ENCODE measurements around the gene MACROD2. TPM values are rescaled to one million over a fixed set of nuclear protein-coding genes. Genes with fewer than 3 reads are reported as not detected.
"Not testable (repeated sequence)": the region's sequence is repeated elsewhere in the genome, so short reads cannot be mapped to it uniquely, and the experiment has no call there.

Gene MACROD2
- total RNA-seq, 1 experiment from 2014 or later = 0.86 TPM

DNA sequence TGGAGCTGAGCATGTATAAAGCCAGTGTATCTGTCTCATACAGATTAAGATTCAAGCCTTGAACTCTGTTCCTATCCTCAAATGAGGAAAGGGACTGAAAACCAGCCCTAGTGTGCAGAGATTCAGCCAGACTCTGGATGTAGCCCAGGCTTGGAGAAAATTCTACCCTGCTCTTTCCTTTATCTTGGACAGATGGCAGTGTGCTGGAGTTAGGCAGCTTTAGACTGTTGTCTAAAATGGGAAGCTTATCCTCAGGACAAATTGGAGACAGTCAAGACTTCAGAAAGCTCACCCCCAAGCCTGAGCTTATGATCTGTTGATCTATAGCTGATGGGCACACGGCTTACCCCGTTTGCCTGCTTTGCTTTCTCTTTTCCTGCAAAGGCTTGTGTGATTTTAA is 1520.4 kb downstream of the MACROD2 start:
- DNase-seq (ENCODE audit: low read depth) = no peak

DNA sequence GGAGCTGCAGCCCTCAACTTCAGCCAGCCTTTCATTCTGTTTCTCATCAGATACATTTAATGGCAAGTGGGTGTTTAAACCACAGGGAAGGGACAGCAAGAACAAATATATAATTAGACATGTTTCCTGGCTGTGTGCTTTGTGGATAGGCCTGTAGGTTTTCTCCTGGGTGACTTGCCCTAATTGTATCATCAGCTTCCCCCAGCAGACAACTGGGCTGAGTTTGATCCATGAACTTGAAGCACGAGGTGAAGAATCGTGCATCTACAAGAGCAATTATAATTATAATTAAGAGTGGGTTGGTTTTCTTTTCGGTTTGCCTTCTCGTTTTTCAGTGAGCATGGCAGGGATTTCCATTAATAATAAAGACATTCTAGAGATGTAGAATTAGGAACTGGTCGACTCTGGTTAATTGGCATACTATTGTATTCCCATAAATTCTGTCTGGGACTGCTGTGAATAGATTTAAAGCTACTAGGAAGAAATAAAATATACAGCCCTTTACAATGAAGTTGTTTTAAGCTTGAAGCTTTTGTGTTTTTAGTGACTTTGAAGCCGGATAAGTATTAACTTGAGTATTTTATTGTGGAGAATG is 1525.7 kb downstream of the MACROD2 start:
- no peak for DNase-seq (ENCODE audit: low read depth)

DNA sequence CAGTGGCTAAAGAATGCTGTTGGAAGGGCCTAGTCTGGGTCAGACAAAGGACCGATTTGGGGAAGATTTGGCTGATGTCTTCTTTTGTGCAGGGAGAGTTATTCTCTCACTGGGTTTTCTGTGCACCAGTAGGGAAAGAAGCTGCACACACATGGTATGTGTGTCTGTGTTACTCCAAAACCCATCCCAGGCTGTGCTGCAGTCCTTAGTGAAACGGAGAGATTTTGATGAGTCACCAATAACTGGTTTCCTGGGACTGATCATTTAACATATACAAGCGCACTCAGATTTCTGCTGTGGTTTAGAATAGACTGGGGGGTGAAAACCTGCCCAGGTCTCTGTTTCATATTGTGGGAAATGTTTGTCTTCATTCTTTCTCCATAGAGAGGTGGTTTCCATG is 1528.1 kb downstream of the MACROD2 start:
- no peak for DNase-seq (ENCODE audit: low read depth)

DNA sequence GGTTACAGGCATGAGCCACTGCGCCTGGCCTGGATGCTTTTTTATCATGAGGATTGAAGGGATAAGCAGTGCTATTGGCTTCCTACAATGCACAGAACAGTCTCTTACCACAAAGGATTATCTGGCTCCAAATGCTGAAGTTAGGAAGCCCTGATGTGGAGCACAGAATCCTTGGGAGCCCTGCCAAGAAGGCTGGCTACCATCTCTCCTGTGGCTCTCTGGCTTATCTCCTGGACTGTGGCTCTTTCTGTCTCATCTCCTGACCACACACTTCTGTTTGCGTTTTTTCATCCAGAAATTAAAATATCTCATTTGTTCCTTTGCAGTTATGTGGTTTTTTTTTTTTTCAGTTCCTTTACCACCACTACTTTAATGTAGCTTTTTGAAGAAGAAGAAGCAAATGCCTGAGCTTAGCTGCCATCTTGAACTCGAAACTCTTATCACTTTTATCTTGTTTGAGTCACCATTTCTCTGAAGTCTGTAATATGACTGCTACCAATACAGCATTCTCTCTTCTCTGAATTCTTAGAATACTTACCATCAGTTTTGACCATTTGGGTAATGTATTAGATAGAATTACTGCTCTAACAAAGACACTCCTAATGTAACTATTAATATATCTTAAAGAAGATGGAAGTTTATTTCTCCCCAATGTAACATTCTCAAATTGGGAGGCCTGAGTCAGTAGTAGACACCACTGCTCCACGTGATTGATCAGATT is 1533.2 kb downstream of the MACROD2 start:
- DNase-seq (ENCODE audit: low read depth) = no peak

DNA sequence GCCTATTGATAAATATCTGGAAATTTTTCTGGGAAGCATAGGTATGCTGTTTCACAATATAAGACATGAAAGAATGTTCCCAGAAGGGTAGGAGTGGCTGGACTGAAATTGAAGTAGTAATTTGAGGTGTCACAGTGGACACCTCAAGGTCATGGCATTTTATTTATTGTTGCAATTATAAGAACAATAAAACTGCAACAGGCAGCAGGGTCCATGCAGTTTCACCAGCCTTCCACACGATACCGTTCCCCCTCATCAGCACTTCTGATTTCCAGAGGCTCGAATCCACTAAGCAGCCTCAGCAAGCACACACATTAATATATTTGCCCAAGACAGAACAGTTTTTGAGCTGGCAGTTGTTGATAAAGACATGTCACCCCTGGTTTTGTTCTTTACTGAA is 1540.5 kb downstream of the MACROD2 start:
- no peak for DNase-seq (ENCODE audit: low read depth)

DNA sequence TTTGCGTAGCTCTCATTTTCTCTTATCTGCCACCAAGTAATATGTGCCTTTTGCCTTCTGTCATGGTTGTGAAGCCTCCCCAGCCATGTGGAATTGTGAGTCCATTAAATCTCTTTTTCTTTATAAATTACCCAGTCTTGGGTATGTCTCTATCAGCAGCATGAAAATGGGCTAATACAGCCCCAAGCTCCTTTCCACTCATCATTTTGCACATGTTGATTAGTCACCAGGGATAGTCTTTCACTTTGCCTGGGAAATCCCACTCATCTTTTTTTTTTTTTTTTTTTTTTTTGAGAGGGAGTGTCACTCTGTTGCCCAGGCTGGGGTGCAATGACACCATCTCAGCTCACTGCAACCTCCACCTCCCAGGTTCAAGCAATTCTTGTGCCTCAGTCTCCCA is 1541.9 kb downstream of the MACROD2 start:
- not testable (repeated sequence) for DNase-seq (ENCODE audit: low read depth)

DNA sequence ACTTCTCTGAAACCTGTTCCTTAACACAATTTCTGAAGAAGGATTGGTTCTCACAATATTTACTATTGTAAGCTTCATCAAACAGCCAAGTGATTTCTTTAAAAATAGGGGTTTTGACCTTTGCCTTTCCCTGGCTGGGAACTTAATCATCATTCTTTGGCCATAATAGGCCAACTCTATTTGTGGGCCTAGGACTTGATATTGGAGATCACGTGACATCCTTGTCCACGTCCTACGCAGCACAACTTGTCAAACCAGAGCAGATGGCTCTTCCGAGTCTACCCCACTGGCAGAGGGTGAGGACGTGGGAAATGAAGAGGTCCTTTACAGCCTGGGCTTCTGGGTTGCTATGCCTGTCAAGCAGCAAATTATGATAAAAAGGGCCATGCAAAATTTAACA is 1547.3 kb downstream of the MACROD2 start:
- no peak for DNase-seq (ENCODE audit: low read depth)

DNA sequence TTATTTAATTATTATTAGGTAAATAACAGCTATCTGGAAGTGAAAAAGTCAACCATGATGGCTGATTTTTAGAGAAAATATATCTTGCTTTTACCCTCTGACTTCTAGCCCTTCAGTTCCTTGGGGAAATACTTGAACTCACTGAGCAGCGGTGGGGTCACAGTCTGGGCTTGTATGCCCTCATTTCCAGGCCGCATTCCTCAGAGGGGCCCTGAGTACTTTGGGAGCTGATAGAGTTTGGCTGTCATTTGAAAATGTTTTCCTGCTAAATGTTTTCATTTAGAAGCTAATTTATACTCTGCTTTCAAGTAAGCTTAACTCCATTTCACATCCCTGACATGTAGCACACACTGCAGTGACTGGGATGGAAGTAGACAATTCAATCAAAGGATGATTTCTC is 1549.4 kb downstream of the MACROD2 start:
- no peak for DNase-seq (ENCODE audit: low read depth)

DNA sequence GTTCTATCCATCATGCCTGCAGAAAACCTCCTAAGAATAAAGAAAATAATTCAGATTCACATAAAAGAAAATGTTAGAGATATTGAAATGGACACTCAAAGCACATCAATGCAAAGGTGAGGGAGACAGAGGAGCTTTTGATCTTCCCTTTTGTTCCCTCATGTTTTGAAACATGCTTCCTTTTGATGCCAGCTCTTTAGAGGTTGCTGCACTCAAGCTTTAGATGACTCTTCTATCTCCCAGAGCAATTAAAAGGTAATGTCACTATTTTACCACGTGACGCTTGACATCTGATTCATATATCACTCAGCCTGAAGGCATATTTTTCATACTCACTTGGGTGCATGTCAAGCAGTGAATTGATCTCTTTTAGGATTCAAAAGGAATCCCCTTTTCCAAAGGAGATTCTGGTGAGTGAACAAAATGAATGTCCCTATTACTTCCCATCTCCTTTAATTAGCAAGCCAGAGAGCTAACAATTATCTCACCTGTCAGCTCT is 1551.3 kb downstream of the MACROD2 start:
- no peak for DNase-seq (ENCODE audit: low read depth)

DNA sequence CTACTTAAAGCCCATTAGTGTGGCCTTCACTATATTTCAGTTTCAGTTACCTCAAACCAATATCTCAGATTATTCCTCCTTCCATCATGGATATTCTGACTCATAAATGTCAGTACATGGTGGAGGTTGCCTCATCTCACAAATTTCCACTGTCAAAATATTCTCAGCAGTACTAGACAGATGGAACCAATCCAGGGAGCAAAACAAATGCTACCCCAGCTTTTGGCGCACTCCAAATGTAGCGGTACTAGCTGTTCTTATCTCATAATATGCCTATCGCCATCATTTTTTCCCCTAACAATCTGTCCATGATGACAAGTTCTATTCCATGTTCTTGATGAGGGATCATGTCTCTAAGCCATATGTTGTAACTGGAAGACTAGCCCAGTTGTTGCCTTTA is 1551.8 kb downstream of the MACROD2 start:
- no peak for DNase-seq (ENCODE audit: low read depth)

DNA sequence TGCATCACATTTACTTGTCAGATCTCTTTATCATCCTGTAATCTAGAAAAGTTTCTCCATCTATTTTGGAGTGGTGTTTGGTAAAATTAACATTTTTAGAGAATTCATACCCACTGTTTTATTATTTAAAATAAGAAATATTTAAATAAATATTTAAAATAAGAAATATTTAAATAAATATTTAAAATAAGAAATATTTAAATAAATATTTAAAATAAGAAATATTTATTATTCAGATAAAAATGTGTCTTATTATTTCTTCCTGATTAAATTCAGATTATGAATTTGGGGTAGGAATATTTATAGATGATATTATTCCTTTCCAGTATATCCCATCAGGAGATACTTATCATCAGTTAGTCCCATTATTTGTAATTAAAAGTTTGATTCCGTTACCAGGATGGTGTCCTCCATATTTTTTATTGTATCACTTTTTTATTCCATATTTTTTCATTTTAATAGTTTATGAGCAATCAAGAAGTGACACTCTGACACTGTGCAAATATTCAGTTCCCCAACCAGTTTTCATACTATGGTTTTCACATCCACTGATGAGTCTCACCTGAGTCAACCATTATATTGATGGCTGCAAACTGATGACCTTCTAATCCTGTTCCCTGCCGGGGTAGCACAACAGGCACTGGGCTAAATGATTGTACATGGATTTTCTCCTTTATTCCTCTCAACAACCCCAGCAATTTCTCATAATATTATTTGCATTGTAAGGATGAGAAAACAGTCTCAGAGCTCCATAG is 1555.0 kb downstream of the MACROD2 start:
- no peak for DNase-seq (ENCODE audit: low read depth)

DNA sequence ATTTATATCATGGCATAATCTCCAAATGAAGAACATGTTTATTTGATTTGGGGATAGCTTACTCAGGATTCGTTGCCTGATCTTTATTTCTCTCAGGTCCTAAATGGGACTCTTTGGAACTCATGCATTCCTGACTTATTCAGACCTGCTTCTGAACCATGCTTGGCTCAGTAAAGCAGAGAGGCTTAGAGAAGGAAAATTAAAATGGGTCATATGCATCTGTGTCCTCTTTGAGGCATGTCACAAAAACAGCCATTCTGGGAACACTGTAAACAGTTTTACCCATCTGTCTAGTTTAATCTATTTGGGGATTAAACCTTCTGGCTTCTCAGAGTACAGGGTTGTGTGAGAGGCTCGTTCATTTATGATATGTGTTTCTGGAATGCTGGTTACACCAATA is 1560.6 kb downstream of the MACROD2 start:
- no peak for DNase-seq (ENCODE audit: low read depth)

DNA sequence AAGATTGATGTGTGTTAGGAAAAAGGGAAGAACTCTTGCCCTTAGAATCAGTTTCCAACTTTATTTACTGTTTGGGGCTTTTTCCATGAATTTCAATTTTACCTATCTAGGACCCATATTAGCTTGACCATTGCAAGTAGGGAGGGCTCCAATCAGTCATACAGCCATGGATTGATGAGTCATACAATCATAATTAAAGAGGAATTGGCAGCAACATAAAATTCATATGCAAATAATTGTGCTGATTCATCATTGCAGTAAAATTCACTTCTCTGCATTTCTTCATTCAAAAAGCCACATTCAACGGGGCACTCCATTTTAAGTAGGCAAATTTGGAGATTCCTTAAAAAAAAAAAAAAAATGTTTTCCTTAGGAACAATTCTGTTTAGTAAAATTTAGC is 1561.6 kb downstream of the MACROD2 start:
- DNase-seq (ENCODE audit: low read depth) = no peak

DNA sequence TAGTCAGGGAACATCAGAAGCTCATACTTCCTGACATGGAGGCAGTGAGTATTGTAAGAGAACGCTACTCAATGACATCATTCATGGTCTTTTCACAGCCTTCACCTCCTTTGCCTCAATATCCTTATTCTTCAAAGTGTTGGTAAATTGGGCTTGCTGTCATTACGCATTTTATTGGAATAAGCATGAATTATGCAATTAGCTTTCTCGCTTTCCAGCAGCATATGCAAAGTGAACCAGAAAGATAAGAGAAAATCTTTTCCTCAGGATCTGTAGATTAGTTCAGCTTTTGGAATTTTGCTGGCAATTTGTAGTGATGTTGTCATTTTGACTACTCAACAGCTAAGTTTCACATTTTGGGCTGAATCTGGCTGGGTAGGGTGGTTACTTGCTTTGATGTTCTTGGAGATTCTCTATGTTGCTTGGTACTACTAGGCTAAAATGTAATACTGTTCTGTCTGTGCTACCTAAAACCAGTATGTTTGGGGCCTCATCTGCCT is 1565.8 kb downstream of the MACROD2 start:
- DNase-seq (ENCODE audit: low read depth) = no peak

DNA sequence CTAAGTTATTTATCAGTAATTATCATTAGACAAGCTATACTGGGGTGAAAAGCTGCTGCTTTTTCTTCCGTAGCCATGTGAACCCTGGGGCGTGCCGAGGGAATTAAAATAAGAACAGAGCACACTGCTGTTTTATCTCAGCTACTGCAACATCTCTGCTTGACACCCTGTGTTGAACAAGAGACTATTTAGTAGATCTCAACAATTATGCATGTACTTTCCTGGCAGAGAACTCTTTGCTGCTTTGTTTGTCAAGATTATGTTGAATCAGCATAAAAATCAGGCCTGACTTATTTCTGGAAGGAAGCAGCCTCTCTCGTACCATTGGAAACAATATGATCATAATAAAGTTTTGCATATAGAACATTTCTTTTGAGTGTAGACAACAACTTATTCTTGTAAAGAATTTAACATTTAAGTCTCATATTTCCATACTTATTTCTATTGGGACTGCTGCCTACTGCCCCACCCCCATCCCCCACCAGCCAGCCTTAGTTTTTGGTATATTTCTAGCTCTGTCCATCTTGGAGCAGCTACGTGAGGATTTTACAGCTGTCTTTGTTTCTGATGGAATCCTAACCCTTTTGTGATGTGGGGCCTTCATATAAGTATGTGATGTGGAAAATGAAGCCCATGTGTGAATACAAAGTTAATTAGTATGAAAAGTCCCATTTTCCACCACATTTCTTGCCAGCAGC is 1566.5 kb downstream of the MACROD2 start:
- no peak for DNase-seq (ENCODE audit: low read depth)

DNA sequence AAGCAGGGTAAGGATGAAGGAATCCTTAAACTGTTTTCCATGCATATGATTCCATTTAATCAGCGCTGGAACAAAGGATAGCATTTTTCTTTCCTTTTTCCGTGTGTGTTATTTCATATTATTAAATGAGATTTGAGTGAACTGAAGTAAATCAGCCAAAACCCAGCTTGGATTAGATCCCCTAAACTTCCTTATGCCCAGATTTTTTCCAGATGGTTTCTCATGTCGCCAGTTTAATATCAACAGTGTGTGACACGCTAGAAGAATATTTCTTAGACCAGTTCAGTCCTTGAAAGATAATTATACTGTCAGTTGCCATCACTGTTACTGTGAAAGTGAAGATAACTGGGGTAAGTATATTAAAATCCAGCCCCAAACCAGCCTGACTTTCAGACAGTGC is 1568.5 kb downstream of the MACROD2 start:
- DNase-seq (ENCODE audit: low read depth) = no peak

DNA sequence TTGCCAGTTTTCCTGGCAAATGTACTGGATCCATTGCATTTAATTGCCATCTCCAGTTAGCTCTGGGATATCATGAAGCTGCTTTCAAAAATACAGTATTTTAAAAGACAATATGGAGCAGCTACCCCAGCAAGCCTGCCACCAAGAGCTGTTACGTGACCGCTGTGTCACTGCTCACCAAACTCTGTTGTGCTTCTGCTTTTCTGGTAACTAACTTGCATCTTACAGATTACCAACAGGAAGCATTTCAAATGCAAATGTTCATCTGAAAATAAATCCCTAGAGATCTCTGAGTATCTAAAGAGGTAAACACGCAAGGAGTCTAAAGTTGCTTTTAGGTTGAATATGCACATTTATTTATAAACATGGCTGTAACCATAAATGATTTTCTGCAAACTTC is 1569.7 kb downstream of the MACROD2 start:
- DNase-seq (ENCODE audit: low read depth) = no peak

DNA sequence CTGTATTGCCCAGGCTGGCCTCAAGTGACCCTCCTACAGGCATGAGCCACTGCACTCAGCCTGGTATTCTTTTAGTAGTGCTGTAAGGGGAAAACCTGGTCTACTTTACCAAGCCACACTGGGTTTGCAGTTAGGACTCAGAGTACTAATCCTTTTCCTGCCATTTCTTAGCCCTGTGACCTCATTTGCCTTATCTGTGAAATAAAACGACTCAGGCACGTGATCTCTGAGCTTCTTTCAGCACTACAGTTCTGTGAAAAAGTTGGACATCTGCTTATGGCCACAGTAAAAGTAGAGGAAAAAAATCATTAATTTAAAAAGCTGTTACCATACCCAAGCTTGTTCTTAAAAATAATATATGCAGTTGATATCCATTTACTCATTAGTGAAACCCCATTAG is 1570.5 kb downstream of the MACROD2 start:
- DNase-seq (ENCODE audit: low read depth) = no peak

DNA sequence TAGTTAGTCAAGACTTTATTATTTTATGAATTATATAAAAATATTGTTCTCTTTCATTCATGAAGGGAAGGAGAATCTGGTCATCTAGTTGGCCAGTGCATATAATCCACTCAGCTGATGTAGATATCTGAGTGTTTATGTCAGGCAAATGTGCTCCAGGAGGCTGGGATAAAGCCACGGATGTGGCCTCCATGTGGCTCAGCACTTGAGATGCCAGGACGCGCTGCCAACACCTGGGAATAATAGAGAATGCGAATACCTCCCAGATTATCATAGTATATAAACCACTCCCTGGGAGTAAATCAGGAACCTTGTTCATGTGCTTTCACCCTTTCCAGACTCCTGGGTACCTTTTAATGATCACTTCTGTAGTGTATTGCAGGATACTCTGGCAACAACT is 1571.9 kb downstream of the MACROD2 start:
- no peak for DNase-seq (ENCODE audit: low read depth)

DNA sequence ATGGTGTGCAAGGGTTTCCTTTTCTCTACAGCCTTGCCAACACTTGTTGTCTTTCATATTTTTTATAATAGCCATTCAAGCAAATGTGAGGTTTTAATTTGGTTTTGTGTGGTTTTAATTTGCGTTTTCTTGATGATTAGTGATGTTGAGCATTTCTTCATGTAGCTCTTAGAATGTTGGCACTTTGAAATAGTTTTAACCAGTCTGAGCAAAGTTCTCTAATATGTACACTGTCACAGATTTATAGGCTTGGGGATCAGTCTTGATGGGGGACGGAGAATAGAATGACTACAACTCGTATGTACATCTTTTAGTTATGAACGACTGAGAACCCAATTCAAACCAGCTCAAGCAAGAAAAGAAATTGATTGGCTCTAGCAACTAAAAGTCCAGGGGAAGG is 1574.8 kb downstream of the MACROD2 start:
- no peak for DNase-seq (ENCODE audit: low read depth)

DNA sequence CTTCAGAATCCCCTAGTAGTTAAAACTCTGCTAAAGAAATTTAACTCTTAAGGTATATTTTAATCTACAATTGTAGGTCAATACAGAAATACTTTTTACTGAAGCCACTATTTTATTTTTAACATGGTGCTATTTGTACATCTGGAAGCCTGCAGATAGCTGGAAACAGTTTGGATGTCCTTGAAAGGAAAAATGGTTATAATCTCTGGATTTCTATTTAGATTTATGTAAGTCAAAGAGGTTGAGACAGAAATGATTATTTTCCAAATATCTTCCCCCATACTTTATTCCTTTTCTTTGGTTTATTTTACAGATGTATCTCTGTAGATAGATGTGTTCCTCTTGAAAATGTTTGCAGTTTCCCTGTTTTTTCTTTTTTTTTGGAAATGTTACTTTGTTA is 1575.7 kb downstream of the MACROD2 start:
- no peak for DNase-seq (ENCODE audit: low read depth)

DNA sequence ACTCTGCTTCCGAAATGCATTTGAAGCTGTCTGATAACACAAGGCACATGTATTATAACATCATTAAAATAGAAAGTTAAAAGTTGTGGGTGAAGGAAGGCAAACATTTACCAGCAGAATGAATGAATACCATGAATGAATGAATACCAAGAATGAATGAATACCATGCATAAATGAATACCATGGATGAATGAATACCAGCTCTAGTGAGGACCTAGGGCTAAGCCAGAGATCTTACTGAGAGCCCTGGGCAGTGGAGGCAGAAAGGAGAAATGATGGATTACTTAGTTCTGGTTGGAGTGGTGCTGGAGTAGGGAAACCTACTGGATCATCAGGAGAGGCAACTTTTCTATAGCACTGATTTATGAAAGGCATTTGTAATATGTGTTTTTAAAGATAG is 1579.9 kb downstream of the MACROD2 start:
- DNase-seq (ENCODE audit: low read depth) = no peak

Data from Daoy (cell line).